ENCODE measurements around the gene TLE7.

DNA sequence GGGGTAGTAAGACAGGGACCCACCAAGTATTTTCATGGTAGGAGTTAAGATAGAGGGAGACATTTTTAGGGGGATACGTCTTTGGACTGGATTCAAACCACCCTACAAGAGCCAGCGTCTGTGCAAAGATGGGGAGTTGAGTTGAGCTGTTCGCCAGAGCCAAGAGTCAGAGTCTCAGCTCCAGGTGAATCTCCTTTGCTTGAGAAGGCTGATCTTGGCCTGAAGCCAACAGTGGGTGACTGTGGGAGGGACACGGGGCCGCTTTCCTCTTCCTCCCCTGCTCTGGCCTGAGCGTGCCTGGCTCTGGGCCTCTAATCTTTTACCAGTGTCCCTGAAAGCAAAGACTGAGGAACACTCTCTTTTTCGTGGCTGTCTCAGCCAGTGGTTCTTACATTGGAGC, 5.4 kb downstream of the TLE7 start:
- TF ChIP-seq, protein P1, sequence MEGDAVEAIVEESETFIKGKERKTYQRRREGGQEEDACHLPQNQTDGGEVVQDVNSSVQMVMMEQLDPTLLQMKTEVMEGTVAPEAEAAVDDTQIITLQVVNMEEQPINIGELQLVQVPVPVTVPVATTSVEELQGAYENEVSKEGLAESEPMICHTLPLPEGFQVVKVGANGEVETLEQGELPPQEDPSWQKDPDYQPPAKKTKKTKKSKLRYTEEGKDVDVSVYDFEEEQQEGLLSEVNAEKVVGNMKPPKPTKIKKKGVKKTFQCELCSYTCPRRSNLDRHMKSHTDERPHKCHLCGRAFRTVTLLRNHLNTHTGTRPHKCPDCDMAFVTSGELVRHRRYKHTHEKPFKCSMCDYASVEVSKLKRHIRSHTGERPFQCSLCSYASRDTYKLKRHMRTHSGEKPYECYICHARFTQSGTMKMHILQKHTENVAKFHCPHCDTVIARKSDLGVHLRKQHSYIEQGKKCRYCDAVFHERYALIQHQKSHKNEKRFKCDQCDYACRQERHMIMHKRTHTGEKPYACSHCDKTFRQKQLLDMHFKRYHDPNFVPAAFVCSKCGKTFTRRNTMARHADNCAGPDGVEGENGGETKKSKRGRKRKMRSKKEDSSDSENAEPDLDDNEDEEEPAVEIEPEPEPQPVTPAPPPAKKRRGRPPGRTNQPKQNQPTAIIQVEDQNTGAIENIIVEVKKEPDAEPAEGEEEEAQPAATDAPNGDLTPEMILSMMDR (IDR thresholded peaks at IDR 0.05; ENCODE audit: control extremely low read depth in 1 of 3, insufficient read depth in 1 of 3, low read depth in 1 of 3, low read length in 3 of 3), result no peak
- no peak for TF ChIP-seq RAD21 (IDR thresholded peaks at IDR 0.05 in 1 of 2, conservative IDR thresholded peaks at IDR 0.05 in 1 of 2; ENCODE audit: low read depth in 2 of 2, low read length in 2 of 2)
- TF ChIP-seq HDAC6 (IDR thresholded peaks at IDR 0.05; ENCODE audit: low read depth, low read length), result no peak
- TF ChIP-seq, protein P2, sequence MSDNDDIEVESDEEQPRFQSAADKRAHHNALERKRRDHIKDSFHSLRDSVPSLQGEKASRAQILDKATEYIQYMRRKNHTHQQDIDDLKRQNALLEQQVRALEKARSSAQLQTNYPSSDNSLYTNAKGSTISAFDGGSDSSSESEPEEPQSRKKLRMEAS (IDR thresholded peaks at IDR 0.05), result no peak
- no peak for TF ChIP-seq POLR2AphosphoS5 (IDR thresholded peaks at IDR 0.05; ENCODE audit: low read depth, low read length)
- TF ChIP-seq, protein P3, sequence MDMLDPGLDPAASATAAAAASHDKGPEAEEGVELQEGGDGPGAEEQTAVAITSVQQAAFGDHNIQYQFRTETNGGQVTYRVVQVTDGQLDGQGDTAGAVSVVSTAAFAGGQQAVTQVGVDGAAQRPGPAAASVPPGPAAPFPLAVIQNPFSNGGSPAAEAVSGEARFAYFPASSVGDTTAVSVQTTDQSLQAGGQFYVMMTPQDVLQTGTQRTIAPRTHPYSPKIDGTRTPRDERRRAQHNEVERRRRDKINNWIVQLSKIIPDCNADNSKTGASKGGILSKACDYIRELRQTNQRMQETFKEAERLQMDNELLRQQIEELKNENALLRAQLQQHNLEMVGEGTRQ (IDR thresholded peaks at IDR 0.05; ENCODE audit: low read length), result no peak
- no peak for TF ChIP-seq KDM1A (IDR thresholded peaks at IDR 0.05; ENCODE audit: borderline replicate concordance, low read length)
- TF ChIP-seq EZH2 (IDR thresholded peaks at IDR 0.05; ENCODE audit: low read depth, low read length, severe bottlenecking), result no peak
- no peak for TF ChIP-seq YY1 (IDR thresholded peaks at IDR 0.05; ENCODE audit: low read depth, low read length)
- TF ChIP-seq POLR2A (IDR thresholded peaks at IDR 0.05; ENCODE audit: control extremely low read depth in 1 of 2, low read depth in 2 of 2, low read length in 2 of 2), result no peak
- TF ChIP-seq POU5F1 (IDR thresholded peaks at IDR 0.05; ENCODE audit: low read depth, low read length), result no peak
- no peak for TF ChIP-seq ASH2L (IDR thresholded peaks at IDR 0.05; ENCODE audit: low read length)
- no peak for TF ChIP-seq TAF1 (IDR thresholded peaks at IDR 0.05; ENCODE audit: low read depth, low read length)
- TF ChIP-seq GTF2F1 (IDR thresholded peaks at IDR 0.05; ENCODE audit: borderline replicate concordance, low read depth, low read length), result no peak
